Kidney (tissue), 14 donors: Measurements from ENCODE around the gene CABP1. TPM values are rescaled to one million over a fixed set of nuclear protein-coding genes. Genes with fewer than 3 reads are reported as not detected.

Experiments used
- DNase-seq, 5 donors: peaks; one replicate each; pipeline ENCODE4 v3.0.0-alpha.2; 2013 to 2020
- FAIRE-seq: peaks from 2 replicates; lab custom pipeline; 2012; peaks lifted over from hg19 to GRCh38; lab: Jason Lieb, UNC
- H3K27ac ChIP-seq, 2 donors: one replicate each; pipeline ENCODE4 v1.7.0; 2013; ENCODE audit warnings: low read depth in 2 of 2, low read length in 2 of 2, inconsistent platforms in 1 of 2
- H3K27me3 ChIP-seq: one replicate; pipeline ENCODE4 v1.7.1; 2013; ENCODE audit warnings: low read length, inconsistent platforms; ENCODE audit not compliant: control insufficient read depth, insufficient read depth
- H3K36me3 ChIP-seq, 3 donors: one replicate each; pipeline versions ENCODE4 v1.7.0 to v1.7.1; 2013; ENCODE audit warnings: low read length in 3 of 3, control low read depth in 1 of 3, inconsistent platforms in 1 of 3; ENCODE audit not compliant: insufficient read depth in 3 of 3, control insufficient read depth in 2 of 3
- H3K4me1 ChIP-seq, 3 donors: one replicate each; pipeline versions ENCODE4 v1.7.0 to v1.7.1; 2013; ENCODE audit warnings: low read length in 3 of 3, inconsistent platforms in 1 of 3, low read depth in 1 of 3; ENCODE audit not compliant: control insufficient read depth in 2 of 3, insufficient read depth in 2 of 3
- H3K4me3 ChIP-seq, 3 donors: one replicate each; pipeline versions ENCODE4 v1.7.0 to v1.8.1; 2013; ENCODE audit warnings: low read length in 3 of 3, control low read depth in 1 of 3, inconsistent platforms in 1 of 3
- H3K9ac ChIP-seq, 3 donors: one replicate each; pipeline versions ENCODE4 v1.7.0 to v1.7.1; 2013; ENCODE audit warnings: low read length in 3 of 3, control low read depth in 1 of 3, inconsistent platforms in 1 of 3
- H3K9me3 ChIP-seq, 3 donors: one replicate each; pipeline versions ENCODE4 v1.7.0 to v1.7.1; 2013; ENCODE audit warnings: low read length in 3 of 3, control low read depth in 1 of 3, inconsistent platforms in 1 of 3; ENCODE audit not compliant: control insufficient read depth in 2 of 3, insufficient read depth in 1 of 3
- CTCF ChIP-seq: IDR thresholded peaks from 3 replicates; pipeline ENCODE4 v1.5.1; 2012; ENCODE audit warnings: mild to moderate bottlenecking, moderate library complexity, borderline replicate concordance; ENCODE audit not compliant: insufficient read depth; ENCODE audit errors: extremely low read depth
- intact Hi-C: fragments of 100-400 bp; cut with DNase I; formaldehyde crosslinking; loops from one replicate; pipeline ENCODE4 v1.11.1; 2022
- polyA plus RNA-seq: library from polyadenylated mRNA; stranded (reverse); fragments of 350-450 nt; fragmentation: Illumina TruSeq; extraction: RNeasy Lipid Tissue Mini Kit (QIAGEN cat#74804); gene quantifications from one replicate; pipeline ENCODE4 v1.2.3, GENCODE V29; 2014; ENCODE audit warnings: low read depth, low replicate concordance; ENCODE audit not compliant: insufficient read depth
- total RNA-seq: library from RNA; stranded (reverse); fragmentation: NEBNext Ultra II Directional; extraction: Animal tissue kit (Norgen Biotek cat#: 25700); gene quantifications from one replicate; pipeline ENCODE4 v1.2.1, GENCODE V29; 2021
- donor health status: control.
- donor health status: control.
- donor health status: control.
- donor health status: control.
- donor health status: control.
- donor health status: DM: yes; HTN: yes; CAD: no.
- donor health status: Normal renal cell carcinoma (clear cell type).

The CABP1 gene
- total and polyA plus RNA-seq, 2 donors from 2014 or later, result 2.0 to 24.1 TPM

GRCh38 chr12:120674097-120674636 lies 33.7 kb downstream of the CABP1 start:
- H3K9ac ChIP-seq, result no peak overlapping the region
- FAIRE-seq (no peak), DNase-seq (no peak)
- H3K27ac ChIP-seq, result no peak overlapping the region
- H3K4me3 ChIP-seq, result no peak overlapping the region
- intact Hi-C loops, result no loop called here
- no peaks in the 10 kb centered on the region for H3K27me3 ChIP-seq
- no peaks in the 10 kb centered on the region for H3K4me1 ChIP-seq
- no peaks in the 10 kb centered on the region for H3K9me3 ChIP-seq
- TF ChIP-seq CTCF, result no peak
- no peaks in the 10 kb centered on the region for H3K36me3 ChIP-seq

GRCh38 chr12:120677765-120678473 lies 37.5 kb downstream of the CABP1 start:
- Histone ChIP-seq H3K27me3 (no peaks in the 10 kb centered on the region), H3K9ac (no peak overlapping the region), H3K36me3 (no peaks in the 10 kb centered on the region), H3K4me3 (no peak overlapping the region), H3K4me1 (no peaks in the 10 kb centered on the region), H3K9me3 (no peaks in the 10 kb centered on the region), H3K27ac (no peak overlapping the region)
- intact Hi-C loops, result no loop called here
- FAIRE-seq (no peak), DNase-seq (peak in 1 of 5 donors; percentile 78)
- TF ChIP-seq CTCF, result no peak

GRCh38 chr12:120678572-120678971 lies 38.1 kb downstream of the CABP1 start:
- intact Hi-C loops, result no loop called here
- no peaks in the 10 kb centered on the region for H3K9me3 ChIP-seq
- FAIRE-seq, result no peak
- DNase-seq, result peak in 1 of 5 donors; percentile 4
- no peaks in the 10 kb centered on the region for H3K27me3 ChIP-seq
- H3K4me3 ChIP-seq, result no peak overlapping the region
- no peak overlapping the region for H3K27ac ChIP-seq
- TF ChIP-seq CTCF, result no peak
- no peaks in the 10 kb centered on the region for H3K4me1 ChIP-seq
- no peaks in the 10 kb centered on the region for H3K36me3 ChIP-seq
- H3K9ac ChIP-seq, result no peak overlapping the region
